Mesenchymal stem cell (in vitro differentiated cells and primary cell): ENCODE data around the gene MIP.
"Not testable (repeated sequence)": the region's sequence is repeated elsewhere in the genome, so short reads cannot be mapped to it uniquely, and the experiment has no call there.

Experiments used
- DNase-seq: peaks from one replicate; pipeline ENCODE4 v3.0.0-alpha.2; 2013
- H2AFZ ChIP-seq: one replicate; pipeline ENCODE4 v1.6.1; 2013; ENCODE audit warnings: low read depth, mild to moderate bottlenecking, control low read depth, inconsistent platforms, low read length, moderate library complexity
- H2AK5ac ChIP-seq: 2 replicates; pipeline ENCODE4 v1.6.1; 2013; ENCODE audit warnings: low read length, moderate library complexity, mild to moderate bottlenecking, inconsistent platforms; ENCODE audit not compliant: severe bottlenecking
- H2BK120ac ChIP-seq: one replicate; pipeline ENCODE4 v1.6.1; 2013; ENCODE audit warnings: low read depth, mild to moderate bottlenecking, inconsistent platforms, low read length, moderate library complexity
- H2BK12ac ChIP-seq, 2 experiments: one replicate each; pipeline ENCODE4 v1.6.1; 2013; ENCODE audit warnings: inconsistent platforms in 2 of 2, low read length in 2 of 2, mild to moderate bottlenecking in 2 of 2, moderate library complexity in 2 of 2, control low read depth in 1 of 2
- H2BK15ac ChIP-seq: one replicate; pipeline ENCODE4 v1.6.1; 2013; ENCODE audit warnings: mild to moderate bottlenecking, low read depth, inconsistent platforms; ENCODE audit not compliant: poor library complexity, severe bottlenecking
- H2BK5ac ChIP-seq: 2 replicates; pipeline ENCODE4 v1.6.1; 2013; ENCODE audit warnings: low read depth, mild to moderate bottlenecking, low read length, control low read depth, inconsistent platforms; ENCODE audit not compliant: poor library complexity, severe bottlenecking
- H3K14ac ChIP-seq, 2 experiments: one replicate each; pipeline ENCODE4 v1.6.1; 2013; ENCODE audit warnings: inconsistent platforms in 2 of 2, low read length in 2 of 2, control low read depth in 1 of 2, mild to moderate bottlenecking in 1 of 2, moderate library complexity in 1 of 2
- H3K18ac ChIP-seq, 2 experiments: one replicate each; pipeline ENCODE4 v1.6.1; 2013; ENCODE audit warnings: inconsistent platforms in 2 of 2, low read length in 2 of 2, control low read depth in 1 of 2, low read depth in 1 of 2, mild to moderate bottlenecking in 1 of 2
- H3K23ac ChIP-seq, 2 experiments: one replicate each; pipeline ENCODE4 v1.6.1; 2013; ENCODE audit warnings: inconsistent platforms in 2 of 2, low read length in 2 of 2, mild to moderate bottlenecking in 2 of 2, moderate library complexity in 2 of 2, control low read depth in 1 of 2
- H3K27ac ChIP-seq: 2 replicates; pipeline ENCODE4 v1.5.1; 2013; ENCODE audit warnings: mild to moderate bottlenecking, moderate library complexity, low read length, control low read depth, inconsistent platforms; ENCODE audit not compliant: poor library complexity, severe bottlenecking
- H3K27me3 ChIP-seq, 2 experiments: 2 replicates each; pipeline versions ENCODE4 v1.6.1 to v1.7.0; 2013; ENCODE audit warnings: low read length in 2 of 2, mild to moderate bottlenecking in 2 of 2, moderate library complexity in 2 of 2, control low read depth in 1 of 2, inconsistent platforms in 1 of 2; ENCODE audit not compliant: control insufficient read depth in 1 of 2, insufficient read depth in 1 of 2
- H3K36me3 ChIP-seq, 2 experiments: 2 replicates each; pipeline versions ENCODE4 v1.6.1 to v1.7.0; 2013; ENCODE audit warnings: low read length in 2 of 2, control low read depth in 1 of 2, inconsistent platforms in 1 of 2, low read depth in 1 of 2, mild to moderate bottlenecking in 1 of 2; ENCODE audit not compliant: insufficient read depth in 2 of 2, control insufficient read depth in 1 of 2
- H3K4ac ChIP-seq, 2 experiments: one replicate each; pipeline ENCODE4 v1.6.1; 2013; ENCODE audit warnings: inconsistent platforms in 2 of 2, low read length in 2 of 2, mild to moderate bottlenecking in 2 of 2, moderate library complexity in 2 of 2, control low read depth in 1 of 2, low read depth in 1 of 2
- H3K4me1 ChIP-seq: 2 replicates; pipeline ENCODE4 v1.6.1; 2013; ENCODE audit warnings: low read depth, low read length, control low read depth; ENCODE audit not compliant: control insufficient read depth, insufficient read depth
- H3K4me2 ChIP-seq: 2 replicates; pipeline ENCODE4 v1.6.1; 2013; ENCODE audit warnings: low read length, mild to moderate bottlenecking, inconsistent platforms; ENCODE audit not compliant: poor library complexity, severe bottlenecking
- H3K4me3 ChIP-seq, 2 experiments: 2 replicates each; pipeline versions ENCODE4 v1.5.1 to v1.7.0; 2013; ENCODE audit warnings: low read length in 2 of 2, mild to moderate bottlenecking in 2 of 2, control low read depth in 1 of 2, low read depth in 1 of 2; ENCODE audit not compliant: insufficient read depth in 1 of 2
- H3K79me1 ChIP-seq: replicated peaks from 2 replicates; pipeline ENCODE4 v1.6.1; 2013; ENCODE audit warnings: mild to moderate bottlenecking, control low read depth, low read length, inconsistent platforms; ENCODE audit not compliant: poor library complexity, severe bottlenecking
- H3K9ac ChIP-seq: 2 replicates; pipeline ENCODE4 v1.7.0; 2013; ENCODE audit warnings: mild to moderate bottlenecking, low read length, moderate library complexity
- H3K9me3 ChIP-seq: 2 replicates; pipeline ENCODE4 v1.7.0; 2013; ENCODE audit warnings: mild to moderate bottlenecking, low read length; ENCODE audit not compliant: control insufficient read depth
- H4K8ac ChIP-seq: one replicate; pipeline ENCODE4 v1.6.1; 2013; ENCODE audit warnings: inconsistent platforms, mild to moderate bottlenecking, low read length, moderate library complexity
- H4K91ac ChIP-seq: one replicate; pipeline ENCODE4 v1.6.1; 2013; ENCODE audit warnings: mild to moderate bottlenecking, low read length, inconsistent platforms
- WGBS: methylation state at CpG from one replicate; pipeline ENCODE4 v1.1.7; 2013; ENCODE audit warnings: mixed read lengths; 5-methylcytosine and 5-hydroxymethylcytosine counted together

The MIP gene

GRCh38 chr12:56408799-56409417 is 45.5 kb downstream of the MIP start:
- Histone ChIP-seq H2BK12ac (no peak overlapping the region), H3K14ac (no peak overlapping the region), H2BK5ac (no peak overlapping the region), H3K4ac (no peak overlapping the region), H3K9me3 (no peaks in the 10 kb centered on the region), H2BK120ac (no peak overlapping the region), H3K4me1 (no peaks in the 10 kb centered on the region), H2AFZ (no peak overlapping the region), H3K18ac (no peak overlapping the region), H3K27me3 (no peaks in the 10 kb centered on the region), H2BK15ac (no peak overlapping the region), H3K27ac (no peak overlapping the region), H4K91ac (no peak overlapping the region), H3K79me1 (no peaks in the 10 kb centered on the region), H4K8ac (no peak overlapping the region), H3K36me3 (peaks cover 0 to 13% of the 10 kb centered on the region in 2 experiments), H3K4me3 (no peak overlapping the region), H3K4me2 (no peak overlapping the region), H3K9ac (no peak overlapping the region), H3K23ac (no peak overlapping the region), H2AK5ac (no peak overlapping the region)
- 96% methylated on average over 4 of the region's 5 CpGs for WGBS
- no peak for DNase-seq

DNA sequence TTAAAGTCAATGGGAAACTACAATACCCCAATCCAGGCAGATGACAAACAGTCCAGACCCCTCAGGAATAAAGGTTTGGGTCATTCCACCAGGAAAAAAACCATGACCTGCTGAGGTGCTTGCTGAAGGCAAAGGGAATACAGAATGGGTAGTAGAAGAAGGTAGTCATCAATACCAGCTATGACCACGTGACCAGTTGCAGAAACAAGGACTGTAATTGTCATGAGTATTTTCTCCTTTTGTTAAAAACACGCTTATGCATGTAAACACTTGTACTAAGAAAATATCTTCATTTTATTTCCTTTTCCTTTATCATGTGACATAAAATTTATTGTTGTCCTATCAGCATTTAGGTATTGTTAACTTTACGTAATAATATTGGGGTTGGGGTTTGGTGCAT is 50.2 kb downstream of the MIP start:
- 98% methylated on average over 1 of the region's 3 CpGs for WGBS
- not testable (repeated sequence) for H2AFZ ChIP-seq

DNA sequence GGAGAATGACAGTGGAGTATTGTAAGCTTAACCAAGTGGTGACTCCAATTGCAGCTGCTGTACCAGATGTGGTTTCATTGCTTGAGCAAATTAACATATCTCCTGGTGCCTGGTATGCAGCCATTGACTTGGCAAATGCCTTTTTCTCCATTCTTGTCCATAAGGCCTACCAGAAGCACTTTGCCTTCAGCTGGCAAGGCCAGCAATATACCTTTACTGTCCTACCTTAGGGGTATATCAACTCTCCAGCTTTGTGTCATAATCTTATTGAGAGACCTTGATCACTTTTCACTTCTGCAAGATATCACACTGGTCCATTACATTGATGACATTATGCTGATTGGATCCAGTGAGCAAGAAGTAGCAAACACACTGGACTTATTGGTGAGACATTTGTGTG is 52.8 kb downstream of the MIP start:
- H3K9ac ChIP-seq, H3K27ac ChIP-seq, H2BK120ac ChIP-seq, H3K79me1 ChIP-seq, H3K4me2 ChIP-seq, H2BK5ac ChIP-seq, H2BK12ac ChIP-seq, H3K18ac ChIP-seq, H3K23ac ChIP-seq, H3K4me1 ChIP-seq, H3K27me3 ChIP-seq, H4K8ac ChIP-seq, H2AK5ac ChIP-seq, H3K14ac ChIP-seq, DNase-seq, H3K4ac ChIP-seq, H2AFZ ChIP-seq, H3K36me3 ChIP-seq, H2BK15ac ChIP-seq, H4K91ac ChIP-seq, H3K4me3 ChIP-seq: not testable (repeated sequence)
- H3K9me3 ChIP-seq = peaks cover 13% of the 10 kb centered on the region

More for the DNA sequence above, 50.2 kb downstream of the MIP start:
- H3K4me2 ChIP-seq, H3K9ac ChIP-seq, H2BK5ac ChIP-seq, H2BK120ac ChIP-seq, H3K4me1 ChIP-seq, H2BK15ac ChIP-seq, H4K8ac ChIP-seq, H3K27me3 ChIP-seq, H3K79me1 ChIP-seq, H3K23ac ChIP-seq, H3K27ac ChIP-seq, H4K91ac ChIP-seq, H2BK12ac ChIP-seq, H3K18ac ChIP-seq, H3K36me3 ChIP-seq, H2AK5ac ChIP-seq, H3K4me3 ChIP-seq, DNase-seq, H3K9me3 ChIP-seq, H3K4ac ChIP-seq, H3K14ac ChIP-seq: not testable (repeated sequence)

GRCh38 chr12:56401125-56401524 is 53.3 kb downstream of the MIP start:
- not testable (repeated sequence) for H3K23ac ChIP-seq, H2BK120ac ChIP-seq, H3K4me3 ChIP-seq, H3K18ac ChIP-seq, H2AFZ ChIP-seq, H3K4me2 ChIP-seq, H3K27ac ChIP-seq, H3K36me3 ChIP-seq, H3K4me1 ChIP-seq, H3K79me1 ChIP-seq, H3K9ac ChIP-seq, H3K14ac ChIP-seq, H3K27me3 ChIP-seq, H2AK5ac ChIP-seq, H3K4ac ChIP-seq, H2BK12ac ChIP-seq, H4K8ac ChIP-seq, H4K91ac ChIP-seq, DNase-seq, H2BK5ac ChIP-seq, H2BK15ac ChIP-seq
- peaks cover 13% of the 10 kb centered on the region for H3K9me3 ChIP-seq
- WGBS = 56% methylated on average over 1 of the region's 3 CpGs
